T-helper 17 cell (primary cell): ENCODE results near the gene ZNF143. TPM values are rescaled to one million over a fixed set of nuclear protein-coding genes. Genes with fewer than 3 reads are reported as not detected.
"Not testable (repeated sequence)": the region's sequence is repeated elsewhere in the genome, so short reads cannot be mapped to it uniquely, and the experiment has no call there.

ENCODE experiments used
- ATAC-seq: fragments of 150-1000 bp; cut with Tn5 transposase; 2 replicates; pipeline ENCODE4 v1.10.0; 2021; ENCODE audit warnings: mild to moderate bottlenecking, moderate library complexity
- DNase-seq, 3 donors: peaks; one replicate each; pipeline versions ENCODE4 v3.0.0 to v3.0.0-alpha.2; 2020 to 2021
- H3K9me3 ChIP-seq: one replicate; pipeline ENCODE4 v1.7.0; 2013; ENCODE audit warnings: low read length, mild to moderate bottlenecking; ENCODE audit not compliant: control insufficient read depth, poor library complexity, severe bottlenecking
- H3K27ac Mint-ChIP-seq: one replicate; pipeline ENCODE4 v1.8.0; 2022; ENCODE audit warnings: mild to moderate bottlenecking, moderate library complexity, mixed read lengths
- H3K27me3 Mint-ChIP-seq: one replicate; pipeline ENCODE4 v1.8.0; 2022; ENCODE audit warnings: mixed read lengths
- H3K36me3 Mint-ChIP-seq: one replicate; pipeline ENCODE4 v1.8.0; 2022; ENCODE audit warnings: low read depth, mixed read lengths
- H3K4me1 Mint-ChIP-seq: one replicate; pipeline ENCODE4 v1.8.0; 2022; ENCODE audit warnings: mild to moderate bottlenecking, mixed read lengths
- H3K4me3 Mint-ChIP-seq: one replicate; pipeline ENCODE4 v1.8.0; 2022; ENCODE audit warnings: mild to moderate bottlenecking, moderate library complexity, mixed read lengths
- total RNA-seq, 4 donors: library from RNA in 2 of 4; stranded (reverse) in 2 of 4; gene quantifications; one replicate each; pipeline ENCODE4 v1.2.3 and lab custom pipeline; 2022 to 2026

The ZNF143 gene
- total RNA-seq (10 to 100 TPM; 27.0 to 35.5 TPM), total RNA-seq (lab: John Stamatoyannopoulos, UW) (37.8 to 89.6 reads per million in 2 donors)

GRCh38 chr11:9460322-9461062, at the start of gene ZNF143:
ZNF143 (plus strand) TSS chr11:9461012; CDS start chr11:9471309, 10,297 bp downstream.
- H3K9me3 ChIP-seq: no peaks in the 10 kb centered on the region
- H3K36me3 Mint-ChIP-seq: no peaks in the 10 kb centered on the region
- peak within 1 kb of the TSS; percentile 99 for H3K27ac Mint-ChIP-seq
- ATAC-seq: peak; percentile 89
- H3K4me3 Mint-ChIP-seq: peak within 1 kb of the TSS; percentile 96
- H3K27me3 Mint-ChIP-seq: no peaks in the 10 kb centered on the region
- peak; percentile 94 to 99 (median 99) for DNase-seq
- H3K4me1 Mint-ChIP-seq: peaks cover 19% of the 10 kb centered on the region

- no peaks in the 10 kb centered on the region for H3K27me3 Mint-ChIP-seq
- peaks cover 2% of the 10 kb centered on the region for H3K36me3 Mint-ChIP-seq
- DNase-seq: no peak
- no peaks in the 10 kb centered on the region for H3K9me3 ChIP-seq
- no peak overlapping the region for H3K4me3 Mint-ChIP-seq
- peak overlapping the region; percentile 79 for H3K27ac Mint-ChIP-seq
- peaks cover 2% of the 10 kb centered on the region for H3K4me1 Mint-ChIP-seq
- no peak for ATAC-seq
Measured at GRCh38 chr11:9428706-9429105, 32.1 kb upstream of the ZNF143 start.

GRCh38 chr11:9438611-9439010, 22.2 kb upstream of the ZNF143 start:
- Mint-ChIP-seq H3K4me3 (no peak overlapping the region), H3K4me1 (peaks cover 4% of the 10 kb centered on the region), H3K27ac (no peak overlapping the region), H3K27me3 (no peaks in the 10 kb centered on the region), H3K36me3 (peaks cover 8% of the 10 kb centered on the region)
- no peak for ATAC-seq
- DNase-seq: no peak
- H3K9me3 ChIP-seq: no peaks in the 10 kb centered on the region

- DNase-seq (no peak), ATAC-seq (peak; percentile 41)
- H3K4me1 Mint-ChIP-seq: peaks cover 5% of the 10 kb centered on the region
- no peaks in the 10 kb centered on the region for H3K36me3 Mint-ChIP-seq
- no peaks in the 10 kb centered on the region for H3K9me3 ChIP-seq
- no peak overlapping the region for H3K4me3 Mint-ChIP-seq
- no peaks in the 10 kb centered on the region for H3K27me3 Mint-ChIP-seq
- H3K27ac Mint-ChIP-seq: peak overlapping the region; percentile 43
Measured at GRCh38 chr11:9446230-9446629, 14.6 kb upstream of the ZNF143 start.

- DNase-seq (no peak), ATAC-seq (no peak)
- Mint-ChIP-seq H3K4me3 (no peak overlapping the region), H3K27me3 (no peaks in the 10 kb centered on the region), H3K36me3 (no peaks in the 10 kb centered on the region), H3K4me1 (peaks cover 5% of the 10 kb centered on the region), H3K27ac (no peak overlapping the region)
- no peaks in the 10 kb centered on the region for H3K9me3 ChIP-seq
Measured at GRCh38 chr11:9448576-9449352, 12.0 kb upstream of the ZNF143 start.

- H3K27me3 Mint-ChIP-seq, ATAC-seq, H3K4me3 Mint-ChIP-seq, H3K4me1 Mint-ChIP-seq, H3K36me3 Mint-ChIP-seq, DNase-seq, H3K27ac Mint-ChIP-seq, H3K9me3 ChIP-seq: not testable (repeated sequence)
Measured at GRCh38 chr11:9452023-9452422, 8.8 kb upstream of the ZNF143 start.

- no peaks in the 10 kb centered on the region for H3K9me3 ChIP-seq
- no peak overlapping the region for H3K4me3 Mint-ChIP-seq
- DNase-seq (no peak), ATAC-seq (no peak)
- no peaks in the 10 kb centered on the region for H3K36me3 Mint-ChIP-seq
- no peaks in the 10 kb centered on the region for H3K27me3 Mint-ChIP-seq
- peaks cover 6% of the 10 kb centered on the region for H3K4me1 Mint-ChIP-seq
- no peak overlapping the region for H3K27ac Mint-ChIP-seq
Measured at GRCh38 chr11:9455722-9456121, 5.1 kb upstream of the ZNF143 start.

- H3K27me3 Mint-ChIP-seq: no peaks in the 10 kb centered on the region
- peak overlapping the region; percentile 99 for H3K27ac Mint-ChIP-seq
- no peaks in the 10 kb centered on the region for H3K36me3 Mint-ChIP-seq
- ATAC-seq (no peak), DNase-seq (no peak)
- H3K9me3 ChIP-seq: no peaks in the 10 kb centered on the region
- peak overlapping the region; percentile 96 for H3K4me3 Mint-ChIP-seq
- H3K4me1 Mint-ChIP-seq: peaks cover 19% of the 10 kb centered on the region
Measured at GRCh38 chr11:9459667-9460321, 1.0 kb upstream of the ZNF143 start.

- H3K36me3 Mint-ChIP-seq: no peaks in the 10 kb centered on the region
- H3K27ac Mint-ChIP-seq: peak overlapping the region; percentile 99
- ATAC-seq: peak; percentile 51
- peak; percentile 60 to 68 (median 65) for DNase-seq
- H3K4me1 Mint-ChIP-seq: peaks cover 20% of the 10 kb centered on the region
- H3K27me3 Mint-ChIP-seq: no peaks in the 10 kb centered on the region
- H3K9me3 ChIP-seq: no peaks in the 10 kb centered on the region
- H3K4me3 Mint-ChIP-seq: peak overlapping the region; percentile 96
Measured at GRCh38 chr11:9461063-9461759, 399 bp downstream of the ZNF143 start.

- ATAC-seq (no peak), DNase-seq (no peak)
- Mint-ChIP-seq H3K27me3 (no peaks in the 10 kb centered on the region), H3K36me3 (no peaks in the 10 kb centered on the region), H3K27ac (peak overlapping the region; percentile 99), H3K4me3 (peak overlapping the region; percentile 96), H3K4me1 (peaks cover 21% of the 10 kb centered on the region)
- no peaks in the 10 kb centered on the region for H3K9me3 ChIP-seq
Measured at GRCh38 chr11:9461760-9462134, 935 bp downstream of the ZNF143 start.

- ATAC-seq (no peak), DNase-seq (no peak)
- Mint-ChIP-seq H3K27me3 (no peaks in the 10 kb centered on the region), H3K27ac (peak overlapping the region; percentile 99), H3K36me3 (no peaks in the 10 kb centered on the region), H3K4me3 (peak overlapping the region; percentile 96), H3K4me1 (peaks cover 21% of the 10 kb centered on the region)
- H3K9me3 ChIP-seq: no peaks in the 10 kb centered on the region
Measured at GRCh38 chr11:9462172-9462799, 1.5 kb downstream of the ZNF143 start.

- H3K36me3 Mint-ChIP-seq: no peaks in the 10 kb centered on the region
- DNase-seq: no peak
Measured at GRCh38 chr11:9462806-9463537, 2.2 kb downstream of the ZNF143 start.

More at GRCh38 chr11:9462806-9463537, 2.2 kb downstream of the ZNF143 start:
- no peak for ATAC-seq
- Mint-ChIP-seq H3K4me1 (peaks cover 23% of the 10 kb centered on the region), H3K27me3 (no peaks in the 10 kb centered on the region), H3K27ac (peak overlapping the region; percentile 99), H3K4me3 (peak overlapping the region; percentile 75)
- no peaks in the 10 kb centered on the region for H3K9me3 ChIP-seq
